Duodenal mucosa (tissue), 2 donors: ENCODE measurements around the gene NFIA.

Experiments used
- H3K27ac ChIP-seq: one replicate; pipeline ENCODE4 v1.7.0; 2013; ENCODE audit warnings: low read depth, low read length
- H3K27me3 ChIP-seq, 2 donors: one replicate each; pipeline ENCODE4 v1.7.0; 2013; ENCODE audit warnings: low read length in 2 of 2, control low read depth in 1 of 2; ENCODE audit not compliant: insufficient read depth in 2 of 2, control insufficient read depth in 1 of 2
- H3K36me3 ChIP-seq, 2 donors: one replicate each; pipeline ENCODE4 v1.7.0; 2013; ENCODE audit warnings: low read length in 2 of 2, control low read depth in 1 of 2; ENCODE audit not compliant: insufficient read depth in 2 of 2, control insufficient read depth in 1 of 2
- H3K4me1 ChIP-seq, 2 donors: one replicate each; pipeline ENCODE4 v1.7.0; 2013; ENCODE audit warnings: low read length in 2 of 2, control low read depth in 1 of 2; ENCODE audit not compliant: insufficient read depth in 2 of 2, control insufficient read depth in 1 of 2
- H3K4me3 ChIP-seq, 2 donors: one replicate each; pipeline ENCODE4 v1.7.0; 2013; ENCODE audit warnings: low read length in 2 of 2, low read depth in 1 of 2
- H3K9ac ChIP-seq, 2 donors: one replicate each; pipeline ENCODE4 v1.7.0; 2013; ENCODE audit warnings: low read length in 2 of 2, low read depth in 1 of 2
- H3K9me3 ChIP-seq, 2 donors: one replicate each; pipeline ENCODE4 v1.7.0; 2013; ENCODE audit warnings: low read length in 2 of 2, control low read depth in 1 of 2; ENCODE audit not compliant: control insufficient read depth in 1 of 2

NFIA gene

DNA sequence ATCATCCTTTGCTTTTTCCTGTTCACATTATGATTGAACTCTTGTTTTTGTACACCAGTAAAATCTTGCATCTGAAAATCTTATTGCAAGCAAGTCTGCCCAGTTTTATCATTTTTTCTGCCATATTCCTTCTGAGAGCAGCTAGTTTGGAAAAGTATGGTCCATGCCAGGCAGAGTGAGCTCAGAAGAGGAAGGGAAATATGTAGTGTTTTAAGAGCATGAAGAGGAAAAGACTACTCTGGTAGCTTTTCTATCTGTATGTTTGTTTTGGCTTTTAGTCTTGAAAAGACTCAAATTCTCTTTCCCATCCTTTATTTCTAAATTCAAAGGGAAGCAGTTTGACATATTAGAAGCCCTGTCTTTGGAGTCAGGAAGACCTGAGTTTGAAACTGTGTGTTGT, 125.8 kb downstream of the NFIA start:
- no peaks in the 10 kb centered on the region for H3K27me3 ChIP-seq
- H3K9me3 ChIP-seq = no peaks in the 10 kb centered on the region
- H3K36me3 ChIP-seq = no peaks in the 10 kb centered on the region
- no peak overlapping the region for H3K9ac ChIP-seq
- H3K4me3 ChIP-seq = no peak overlapping the region
- H3K27ac ChIP-seq = no peak overlapping the region
- no peaks in the 10 kb centered on the region for H3K4me1 ChIP-seq

- H3K27me3 ChIP-seq = no peaks in the 10 kb centered on the region
- no peak overlapping the region for H3K9ac ChIP-seq
- H3K4me1 ChIP-seq = no peaks in the 10 kb centered on the region
- H3K9me3 ChIP-seq = no peaks in the 10 kb centered on the region
- no peak overlapping the region for H3K27ac ChIP-seq
- no peaks in the 10 kb centered on the region for H3K36me3 ChIP-seq
- H3K4me3 ChIP-seq = no peak overlapping the region
Measured at GRCh38 chr1:61208831-61209230, 126.5 kb downstream of the NFIA start.

DNA sequence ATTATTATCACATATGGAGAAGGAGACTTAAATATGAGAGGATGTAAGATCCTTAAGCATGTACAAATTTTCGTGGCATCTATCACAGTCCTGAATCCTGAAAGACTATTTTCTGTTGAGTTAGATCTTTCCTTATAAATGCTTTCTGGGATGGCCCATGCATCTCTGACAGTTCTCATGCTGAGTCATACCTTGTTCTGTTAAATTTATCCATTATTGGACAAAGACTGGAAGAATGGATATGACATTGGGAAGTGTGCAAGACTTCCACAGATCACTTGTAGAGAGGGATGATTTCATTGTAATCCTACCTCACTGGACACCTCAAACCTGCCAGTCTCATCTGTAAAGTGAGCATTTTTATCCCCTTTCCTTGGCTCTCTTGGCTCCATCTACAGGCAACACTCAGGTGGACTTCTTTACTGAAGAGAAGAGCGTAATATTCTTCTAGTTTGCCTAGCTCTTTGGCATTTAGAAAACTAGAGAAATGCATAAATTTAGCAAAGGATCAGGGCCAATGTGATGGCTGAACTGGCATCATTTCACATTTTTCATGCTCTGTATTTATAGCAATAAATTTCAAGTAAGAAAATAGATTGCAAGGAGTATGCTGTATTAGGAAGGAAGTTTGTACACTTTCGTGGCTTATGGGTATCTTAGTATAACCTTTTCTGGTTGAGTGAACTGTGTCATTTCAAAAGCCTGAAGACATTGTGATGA, 128.2 kb downstream of the NFIA start:
- no peaks in the 10 kb centered on the region for H3K9me3 ChIP-seq
- no peaks in the 10 kb centered on the region for H3K4me1 ChIP-seq
- H3K27me3 ChIP-seq = no peaks in the 10 kb centered on the region
- no peak overlapping the region for H3K9ac ChIP-seq
- H3K36me3 ChIP-seq = no peaks in the 10 kb centered on the region
- no peak overlapping the region for H3K4me3 ChIP-seq
- H3K27ac ChIP-seq = no peak overlapping the region

DNA sequence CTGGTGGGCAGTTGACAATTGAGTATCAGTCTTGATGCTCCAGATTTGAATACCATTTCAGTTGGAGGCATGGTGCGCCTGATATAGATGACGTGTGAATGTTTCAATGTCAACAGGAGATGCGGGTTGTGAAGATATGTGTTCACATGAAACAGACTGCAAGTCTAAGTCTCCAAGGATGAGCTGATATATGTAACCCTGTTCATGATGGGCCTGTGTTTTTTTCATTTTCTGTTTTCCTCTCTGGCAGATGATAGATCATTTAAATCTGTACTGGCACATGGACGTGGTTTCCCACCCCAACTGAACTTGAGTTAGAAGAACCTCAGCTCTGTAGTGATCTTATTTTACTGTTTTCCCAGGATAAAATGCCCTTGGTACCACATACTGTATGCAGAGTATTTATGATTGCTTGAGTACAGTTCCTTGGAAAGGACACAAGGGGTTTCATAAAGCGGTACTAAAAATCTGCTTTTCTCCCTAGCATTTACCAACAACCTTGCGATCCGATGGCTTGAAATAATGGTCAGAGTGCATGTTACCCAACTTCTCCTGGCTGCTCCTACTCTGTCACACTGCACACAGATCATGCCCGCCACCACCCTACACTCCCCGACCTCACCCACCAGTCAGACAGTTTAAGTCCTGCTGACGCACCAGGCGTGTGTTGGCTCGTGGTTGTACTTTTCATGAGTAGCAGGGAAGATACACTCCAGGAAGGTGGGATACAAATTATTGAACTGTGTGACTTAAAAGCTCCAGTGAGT, 131.1 kb downstream of the NFIA start:
- H3K36me3 ChIP-seq = no peaks in the 10 kb centered on the region
- no peaks in the 10 kb centered on the region for H3K27me3 ChIP-seq
- H3K4me3 ChIP-seq = no peak overlapping the region
- H3K27ac ChIP-seq = no peak overlapping the region
- no peaks in the 10 kb centered on the region for H3K9me3 ChIP-seq
- no peak overlapping the region for H3K9ac ChIP-seq
- H3K4me1 ChIP-seq = no peaks in the 10 kb centered on the region

- H3K27me3 ChIP-seq = no peaks in the 10 kb centered on the region
- H3K9me3 ChIP-seq = no peaks in the 10 kb centered on the region
- no peak overlapping the region for H3K27ac ChIP-seq
- H3K36me3 ChIP-seq = no peaks in the 10 kb centered on the region
- H3K4me1 ChIP-seq = no peaks in the 10 kb centered on the region
- H3K4me3 ChIP-seq = no peak overlapping the region
- no peak overlapping the region for H3K9ac ChIP-seq
Measured at GRCh38 chr1:61215119-61215518, 132.8 kb downstream of the NFIA start.

- H3K4me1 ChIP-seq = no peaks in the 10 kb centered on the region
Measured at GRCh38 chr1:61215676-61216289, 133.4 kb downstream of the NFIA start.

GRCh38 chr1:61220536-61220935, 138.2 kb downstream of the NFIA start:
- H3K9me3 ChIP-seq = no peaks in the 10 kb centered on the region
- no peaks in the 10 kb centered on the region for H3K27me3 ChIP-seq
- H3K4me1 ChIP-seq = no peaks in the 10 kb centered on the region
- no peaks in the 10 kb centered on the region for H3K36me3 ChIP-seq
- no peak overlapping the region for H3K27ac ChIP-seq
- H3K4me3 ChIP-seq = no peak overlapping the region
- H3K9ac ChIP-seq = no peak overlapping the region

More at GRCh38 chr1:61215676-61216289, 133.4 kb downstream of the NFIA start:
- no peak overlapping the region for H3K27ac ChIP-seq
- no peak overlapping the region for H3K9ac ChIP-seq
- no peaks in the 10 kb centered on the region for H3K9me3 ChIP-seq
- H3K36me3 ChIP-seq = no peaks in the 10 kb centered on the region
- no peak overlapping the region for H3K4me3 ChIP-seq
- H3K27me3 ChIP-seq = no peaks in the 10 kb centered on the region

DNA sequence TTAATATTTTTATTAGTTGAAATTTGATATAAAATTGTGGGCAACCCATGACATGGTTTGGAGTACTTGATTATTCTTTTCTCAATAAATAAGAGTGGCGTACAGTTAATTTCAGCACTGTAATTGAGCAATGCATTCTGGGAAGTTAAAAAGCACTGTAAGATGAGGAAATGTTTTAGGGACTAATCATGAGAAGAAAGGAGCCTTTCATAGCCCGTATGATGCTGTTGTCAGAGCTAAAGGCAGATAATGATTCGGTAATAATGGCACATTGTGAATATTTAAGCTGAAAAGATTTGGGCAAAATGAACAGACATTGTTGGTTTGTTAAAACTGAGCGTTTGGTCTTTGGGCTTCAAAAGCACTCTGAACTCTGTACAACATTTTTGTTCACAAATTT, 139.3 kb downstream of the NFIA start:
- Histone ChIP-seq H3K4me3 (no peak overlapping the region), H3K9ac (no peak overlapping the region), H3K27ac (no peak overlapping the region), H3K27me3 (no peaks in the 10 kb centered on the region), H3K4me1 (peaks cover 0 to 5% of the 10 kb centered on the region in 2 donors), H3K9me3 (no peaks in the 10 kb centered on the region), H3K36me3 (no peaks in the 10 kb centered on the region)

- Histone ChIP-seq H3K36me3 (no peaks in the 10 kb centered on the region), H3K4me3 (no peak overlapping the region), H3K9me3 (no peaks in the 10 kb centered on the region), H3K9ac (no peak overlapping the region), H3K4me1 (peaks cover 0 to 5% of the 10 kb centered on the region in 2 donors), H3K27me3 (no peaks in the 10 kb centered on the region), H3K27ac (no peak overlapping the region)
Measured at GRCh38 chr1:61222240-61222639, 139.9 kb downstream of the NFIA start.

DNA sequence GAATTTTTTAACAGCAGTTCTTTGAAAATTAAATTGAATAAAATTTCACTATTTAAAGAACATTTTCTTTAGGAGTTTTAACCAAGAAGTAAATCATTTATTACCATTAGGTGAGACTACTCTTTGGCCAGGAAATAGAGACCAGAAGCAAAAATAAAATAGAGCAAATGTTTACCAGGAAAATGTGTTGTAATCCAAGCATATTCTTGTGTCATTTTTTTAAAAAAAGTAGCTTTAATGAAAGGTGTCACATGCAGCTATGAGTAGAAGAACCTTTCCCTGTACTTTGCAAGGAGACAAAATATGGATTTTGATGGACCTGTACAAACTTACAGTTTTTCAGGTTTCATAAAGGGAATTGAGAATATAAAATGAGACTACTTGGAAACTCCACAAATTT, 140.8 kb downstream of the NFIA start:
- Histone ChIP-seq H3K36me3 (no peaks in the 10 kb centered on the region), H3K27me3 (no peaks in the 10 kb centered on the region), H3K27ac (no peak overlapping the region), H3K9me3 (no peaks in the 10 kb centered on the region), H3K4me1 (peaks cover 0 to 13% of the 10 kb centered on the region in 2 donors), H3K4me3 (no peak overlapping the region), H3K9ac (no peak overlapping the region)
